SK-N-SH treated with all-trans-retinoic acid at 6 μM for 48 hours (cell line): ENCODE results near the gene TBC1D16.

Source experiments
- CSDC2 ChIP-seq: fragments of 250-450 bp; sonication (Bioruptor Pico); IDR thresholded peaks from 2 replicates; pipeline ENCODE4 v1.5.0; 2020; ENCODE audit warnings: mild to moderate bottlenecking, moderate library complexity
- ESRRG ChIP-seq: fragments of 250-450 bp; sonication (Bioruptor Pico); IDR thresholded peaks from 2 replicates; pipeline ENCODE4 v1.6.1; 2021; ENCODE audit warnings: mild to moderate bottlenecking
- GLIS3 ChIP-seq: fragments of 250-450 bp; sonication (Bioruptor Pico); IDR thresholded peaks from 2 replicates; pipeline ENCODE4 v1.5.0; 2020; ENCODE audit warnings: mild to moderate bottlenecking, moderate library complexity
- ISL1 ChIP-seq: fragments of 250-450 bp; sonication (Bioruptor Pico); IDR thresholded peaks from 2 replicates; pipeline ENCODE4 v2.1.2; 2022; ENCODE audit warnings: mild to moderate bottlenecking, moderate library complexity
- OSR1 ChIP-seq: fragments of 250-450 bp; sonication (Bioruptor Pico); IDR thresholded peaks from 2 replicates; pipeline ENCODE4 v1.8.0; 2022; ENCODE audit warnings: moderate library complexity, mild to moderate bottlenecking, inconsistent platforms
- PATZ1 ChIP-seq: fragments of 250-450 bp; sonication (Bioruptor Pico); IDR thresholded peaks from 2 replicates; pipeline ENCODE4 v1.8.0; 2020; ENCODE audit warnings: mild to moderate bottlenecking, moderate library complexity, borderline replicate concordance
- PPARA ChIP-seq: fragments of 250-450 bp; sonication (Bioruptor Pico); IDR thresholded peaks from 2 replicates; pipeline ENCODE4 v1.5.0; 2020; ENCODE audit warnings: mild to moderate bottlenecking, borderline replicate concordance
- TOX ChIP-seq: fragments of 250-450 bp; sonication (Bioruptor Pico); IDR thresholded peaks from 2 replicates; pipeline ENCODE4 v1.8.0; 2021; ENCODE audit warnings: mild to moderate bottlenecking, moderate library complexity, borderline replicate concordance
- ZFP30 ChIP-seq: fragments of 450-650 bp; formaldehyde crosslinking; IDR thresholded peaks from 2 replicates; pipeline ENCODE4 v1.5.0; 2022; ENCODE audit warnings: mild to moderate bottlenecking, moderate library complexity
- ZNF565 ChIP-seq: fragments of 450-650 bp; formaldehyde crosslinking; conservative IDR thresholded peaks from 2 replicates; pipeline ENCODE4 v1.5.0; 2020; ENCODE audit warnings: low read depth, mild to moderate bottlenecking, moderate library complexity
- ZNF8 ChIP-seq: fragments of 450-650 bp; formaldehyde crosslinking; IDR thresholded peaks from 2 replicates; pipeline ENCODE4 v1.5.0; 2020; ENCODE audit warnings: mild to moderate bottlenecking, moderate library complexity
- TF ChIP-seq, protein P1 (sequence below): fragments of 250-450 bp; sonication (Bioruptor Pico); IDR thresholded peaks from 2 replicates; pipeline ENCODE4 v1.8.0; 2021; ENCODE audit warnings: low read depth, mild to moderate bottlenecking, moderate library complexity, borderline replicate concordance

- TF ChIP-seq ISL1 (CRISPR knock-in tag) (no peak), GLIS3 (CRISPR knock-in tag) (no peak), PATZ1 (CRISPR knock-in tag) (no peak), ZNF8 (CRISPR knock-in tag) (no peak), OSR1 (no peak), PPARA (CRISPR knock-in tag) (no peak), CSDC2 (CRISPR knock-in tag) (no peak), ESRRG (CRISPR knock-in tag) (no peak), ZFP30 (CRISPR knock-in tag) (no peak), TOX (CRISPR knock-in tag) (no peak), ZNF565 (CRISPR knock-in tag) (no peak)
- TF ChIP-seq, protein P1, sequence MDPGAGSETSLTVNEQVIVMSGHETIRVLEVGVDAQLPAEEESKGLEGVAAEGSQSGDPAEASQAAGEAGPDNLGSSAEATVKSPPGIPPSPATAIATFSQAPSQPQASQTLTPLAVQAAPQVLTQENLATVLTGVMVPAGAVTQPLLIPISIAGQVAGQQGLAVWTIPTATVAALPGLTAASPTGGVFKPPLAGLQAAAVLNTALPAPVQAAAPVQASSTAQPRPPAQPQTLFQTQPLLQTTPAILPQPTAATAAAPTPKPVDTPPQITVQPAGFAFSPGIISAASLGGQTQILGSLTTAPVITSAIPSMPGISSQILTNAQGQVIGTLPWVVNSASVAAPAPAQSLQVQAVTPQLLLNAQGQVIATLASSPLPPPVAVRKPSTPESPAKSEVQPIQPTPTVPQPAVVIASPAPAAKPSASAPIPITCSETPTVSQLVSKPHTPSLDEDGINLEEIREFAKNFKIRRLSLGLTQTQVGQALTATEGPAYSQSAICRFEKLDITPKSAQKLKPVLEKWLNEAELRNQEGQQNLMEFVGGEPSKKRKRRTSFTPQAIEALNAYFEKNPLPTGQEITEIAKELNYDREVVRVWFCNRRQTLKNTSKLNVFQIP (CRISPR knock-in tag), result no peak
Measured at GRCh38 chr17:80084773-80085172, 49.1 kb upstream of the TBC1D16 start.
